GM21529 (cell line): Measurements from ENCODE around the gene HS3ST6.
"Not testable (repeated sequence)": the region's sequence is repeated elsewhere in the genome, so short reads cannot be mapped to it uniquely, and the experiment has no call there.

Experiments used
- ATAC-seq: cut with Tn5 transposase; IDR thresholded peaks from one replicate; pipeline ENCODE4 v1.9.1; 2021; ENCODE audit not compliant: unreplicated experiment

HS3ST6 gene

GRCh38 chr16:1884155-1884760 lies 34.0 kb downstream of the HS3ST6 start:
- ATAC-seq: no peak

DNA sequence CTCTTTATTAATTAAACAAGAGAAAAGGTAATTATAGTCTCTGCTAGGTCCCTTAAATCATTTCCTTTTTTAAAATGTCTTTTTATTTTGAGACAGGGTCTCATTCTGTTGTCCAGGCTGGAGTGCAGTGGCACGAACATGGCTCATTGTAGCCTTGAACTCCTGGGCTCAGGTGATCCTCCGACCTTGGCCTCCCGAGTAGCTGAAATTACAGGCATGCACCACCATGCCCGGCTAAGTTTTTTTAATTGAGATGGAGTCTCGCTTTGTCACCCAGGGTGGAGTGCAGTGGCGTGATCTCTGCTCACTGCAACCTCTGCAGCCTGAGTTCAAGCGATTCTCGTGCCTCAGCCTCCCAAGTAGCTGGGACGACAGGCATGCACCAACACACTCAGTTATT lies 37.0 kb downstream of the HS3ST6 start:
- ATAC-seq: not testable (repeated sequence)

DNA sequence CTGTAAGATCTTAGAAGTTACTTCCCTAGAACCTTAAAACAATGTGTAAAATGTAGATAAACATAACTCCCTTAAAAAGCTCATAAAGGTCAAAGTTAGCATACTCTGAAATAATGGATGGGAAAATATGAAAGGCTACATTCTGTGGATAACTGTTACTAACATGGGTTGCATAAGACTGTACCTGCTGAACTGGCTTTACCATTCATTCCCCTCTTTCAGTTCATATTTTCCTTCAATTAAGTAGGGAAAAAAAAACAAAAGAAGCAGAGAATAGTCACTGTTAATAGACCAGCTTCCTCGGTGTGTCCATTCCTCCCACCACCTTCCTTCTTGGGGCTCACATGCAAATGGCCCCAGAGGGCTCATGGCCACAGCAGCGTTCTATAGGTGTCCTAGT lies 38.7 kb downstream of the HS3ST6 start:
- no peak for ATAC-seq

DNA sequence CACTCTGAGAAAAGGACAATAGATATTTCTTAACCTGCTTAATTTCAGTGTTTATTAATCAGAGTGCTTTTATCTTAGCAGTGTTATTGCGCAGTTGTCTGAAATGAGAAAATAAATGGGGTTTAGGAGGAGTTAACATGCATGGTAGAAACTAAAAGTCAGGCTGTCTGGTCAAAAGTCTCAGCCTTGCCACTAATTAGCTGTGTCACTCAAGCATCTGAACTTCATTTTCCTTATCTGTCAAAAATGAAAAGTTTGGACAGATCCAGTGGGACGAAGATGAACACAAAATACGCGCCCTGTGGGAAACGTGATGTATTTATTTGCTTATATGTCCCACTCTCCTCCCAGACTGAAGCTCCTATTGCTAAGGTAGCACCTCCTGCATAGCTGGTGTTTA lies 40.0 kb downstream of the HS3ST6 start:
- ATAC-seq: no peak

DNA sequence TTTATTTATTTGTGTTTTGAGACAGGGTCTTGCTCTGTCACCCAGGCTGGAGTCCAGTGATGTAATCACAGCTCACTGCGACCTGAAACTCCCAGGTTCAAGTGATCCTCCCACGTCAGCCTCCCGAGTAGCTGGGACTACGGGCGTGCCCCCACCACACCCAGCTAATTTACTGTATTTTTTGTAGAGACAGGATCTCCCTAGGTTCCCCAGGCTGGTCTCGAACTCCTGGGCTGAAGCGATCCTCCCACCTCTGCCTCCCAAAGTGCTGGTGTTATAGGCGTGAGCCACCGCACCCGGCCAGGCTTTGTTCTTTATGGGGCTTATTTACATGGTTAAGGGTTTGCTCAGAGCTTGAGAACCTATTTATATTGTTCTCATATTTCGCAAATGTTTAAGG lies 40.4 kb downstream of the HS3ST6 start:
- ATAC-seq: no peak

- no peak for ATAC-seq
These were observed 41.1 kb downstream of the HS3ST6 start for GRCh38 chr16:1877089-1877488.

GRCh38 chr16:1876468-1876867 lies 41.7 kb downstream of the HS3ST6 start:
- no peak for ATAC-seq

- ATAC-seq: not testable (repeated sequence)
These were observed 42.1 kb downstream of the HS3ST6 start for GRCh38 chr16:1876066-1876465.

GRCh38 chr16:1874854-1875253 lies 43.4 kb downstream of the HS3ST6 start:
- ATAC-seq: no peak

DNA sequence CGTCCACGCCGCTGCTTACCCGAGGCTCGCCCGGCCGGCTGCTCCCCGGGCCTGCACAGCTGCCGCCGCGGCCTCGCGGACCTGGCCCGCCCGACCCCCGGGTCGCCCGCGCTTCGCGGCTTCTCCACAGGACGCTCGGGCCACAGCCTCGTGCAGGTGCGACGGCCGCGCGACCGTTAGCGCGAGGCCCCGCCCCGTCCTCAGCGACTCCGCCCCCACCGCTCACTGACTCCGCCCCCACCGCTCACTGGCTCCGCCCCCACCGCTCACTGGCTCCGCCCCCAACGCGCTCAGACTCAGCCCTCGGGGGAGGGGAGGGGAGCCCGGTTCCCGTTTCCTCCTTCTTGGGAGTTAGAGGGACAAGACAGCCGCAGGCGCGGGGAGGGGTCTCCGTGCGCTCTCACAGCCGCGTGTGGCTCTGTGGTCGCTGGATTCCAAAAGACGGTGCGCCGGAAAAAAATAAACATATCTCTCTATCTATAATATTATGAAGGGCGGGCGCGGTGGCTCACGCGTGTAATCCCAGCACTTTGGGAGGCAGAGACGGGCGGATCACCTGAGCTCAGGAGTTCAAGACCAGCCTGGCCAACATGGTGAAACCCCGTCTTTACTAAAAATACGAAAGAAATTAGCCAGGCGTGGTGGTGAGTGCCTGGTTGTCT lies 46.1 kb downstream of the HS3ST6 start, which contains the start of gene MEIOB:
Gene MEIOB, minus strand, starts transcription at position 191 of the 662 bp plus-strand sequence. CDS start 3,989 bp downstream, outside the sequence.
- no peak for ATAC-seq

DNA sequence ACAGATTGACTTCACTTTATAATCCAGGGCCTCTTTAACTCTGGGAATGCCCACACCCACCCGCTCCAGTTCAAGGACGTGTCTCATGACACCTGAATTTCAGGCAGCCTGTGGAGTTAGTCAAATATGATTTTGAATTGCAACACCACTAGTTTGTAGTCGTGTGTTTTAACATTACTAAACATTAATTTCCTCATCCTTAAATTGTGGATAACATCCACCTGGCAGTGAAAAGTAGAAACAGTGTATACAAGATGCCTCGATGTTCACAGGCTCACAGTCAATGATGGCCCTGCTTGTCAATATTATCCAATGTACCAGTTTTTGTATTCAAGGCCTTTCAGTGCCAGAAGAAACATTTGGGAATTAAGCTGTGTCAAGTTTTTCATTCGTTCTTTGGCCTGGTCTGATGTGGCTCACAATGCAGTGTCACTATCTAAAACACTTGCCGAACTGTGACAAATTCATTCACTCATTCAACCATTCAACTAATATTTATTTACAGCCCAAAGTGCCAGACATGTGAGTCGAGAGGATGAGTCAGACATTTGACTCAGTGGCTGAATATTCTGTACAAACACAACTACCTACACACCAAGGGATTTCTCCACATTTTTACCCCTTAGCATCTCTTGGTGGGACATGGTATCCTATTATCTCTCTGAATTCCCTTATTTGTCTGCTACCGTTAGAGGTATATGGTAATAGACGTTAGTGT lies 47.7 kb downstream of the HS3ST6 start:
- ATAC-seq: no peak

- ATAC-seq: no peak
These were observed 52.1 kb downstream of the HS3ST6 start for GRCh38 chr16:1865902-1866690.

DNA sequence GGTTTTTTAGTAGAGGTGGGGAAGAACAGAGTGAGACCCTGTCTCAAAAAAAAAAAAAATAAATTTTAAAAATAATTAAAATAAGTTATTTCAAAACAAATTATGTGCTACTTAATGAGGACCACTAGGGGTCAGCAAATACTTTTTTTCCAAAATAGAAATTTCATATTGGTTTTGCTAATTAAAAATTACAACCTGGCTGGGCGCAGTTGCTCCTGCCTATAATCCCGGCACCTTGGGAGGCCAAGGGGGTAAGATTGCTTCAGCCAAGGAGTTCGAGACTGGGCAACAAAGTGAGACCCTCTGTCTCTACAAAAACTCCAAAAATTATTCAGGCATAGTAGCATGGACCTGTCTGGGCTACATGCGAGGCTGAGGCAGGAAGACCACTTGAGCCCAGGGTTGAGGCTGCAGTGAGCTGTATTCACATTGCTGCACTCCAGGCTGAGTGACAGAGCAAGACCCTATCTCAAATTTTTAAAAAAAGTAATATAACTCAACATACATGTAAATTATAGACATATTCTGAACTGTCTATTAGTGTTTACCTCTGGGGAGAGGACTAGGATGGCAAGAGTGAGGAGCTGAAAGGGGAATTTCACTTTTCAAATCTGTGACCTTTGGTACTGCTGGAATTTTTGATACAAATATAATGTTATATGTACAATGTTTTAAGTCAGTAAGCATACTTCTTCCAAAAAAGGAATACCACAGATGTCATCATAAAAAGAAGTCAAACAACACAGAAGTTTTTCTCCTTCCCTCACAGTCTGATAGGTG lies 54.3 kb downstream of the HS3ST6 start:
- no peak for ATAC-seq

- ATAC-seq: no peak
These were observed 55.8 kb downstream of the HS3ST6 start for GRCh38 chr16:1862394-1862793.

- ATAC-seq: no peak
These were observed 56.5 kb downstream of the HS3ST6 start for GRCh38 chr16:1861730-1862129.
